ENCODE data around the gene WNT7A.

GRCh38 chr3:13829311-13829710 lies 50.6 kb downstream of the WNT7A start:
- TF ChIP-seq CTCF (IDR thresholded peaks at IDR 0.05; ENCODE audit: low read length) (no peak), EZH2 (IDR thresholded peaks at IDR 0.05; ENCODE audit: borderline replicate concordance, low read length) (no peak)

Measured in OCI-LY1 (cell line).